Activated CD8-positive, alpha-beta memory T cell treated with anti-CD3 and anti-CD28 coated beads for 48 hours (primary cell): ENCODE results near the gene ABHD16B.
"Not testable (repeated sequence)": the region's sequence is repeated elsewhere in the genome, so short reads cannot be mapped to it uniquely, and the experiment has no call there.

ENCODE experiments used
- DNase-seq, 3 experiments: peaks; one replicate each; pipeline ENCODE4 v3.0.0-alpha.2; 2020; ENCODE audit warnings: low read depth in 2 of 3, low spot score in 2 of 3

The ABHD16B gene

DNA sequence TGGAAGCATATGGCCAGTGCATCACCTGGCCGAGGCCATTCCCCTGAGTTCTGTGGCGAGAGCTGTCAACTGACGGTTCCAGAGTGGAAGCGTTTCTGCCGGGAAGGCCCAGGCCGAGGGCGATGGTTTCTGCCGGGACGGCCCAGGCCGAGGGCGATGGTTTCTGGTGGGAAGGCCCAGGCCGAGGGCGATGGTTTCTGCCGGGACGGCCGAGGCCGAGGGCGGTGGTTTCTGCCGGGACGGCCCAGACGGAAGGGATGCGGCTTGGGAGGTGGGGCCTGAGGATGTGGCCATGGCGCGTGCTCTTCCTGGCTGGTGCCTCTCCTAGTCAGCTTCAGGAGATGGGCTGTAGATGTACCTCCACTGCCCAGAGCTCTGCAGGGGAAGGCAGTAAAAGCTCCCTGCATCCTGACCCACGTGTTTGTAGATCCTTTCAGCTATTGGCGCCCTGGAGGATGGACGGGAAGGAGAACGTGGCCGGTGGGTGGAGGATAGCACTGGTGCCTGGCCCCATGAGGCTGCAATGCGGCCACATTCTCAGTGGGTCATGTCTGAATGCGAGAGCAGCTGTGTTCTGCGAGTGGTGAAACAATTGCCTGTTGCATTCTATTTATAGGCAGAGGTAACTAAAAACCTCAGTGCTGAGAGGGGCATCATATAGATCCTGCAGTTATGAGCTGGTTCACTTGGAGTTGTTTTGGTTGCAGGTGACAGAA lies 16.6 kb downstream of the ABHD16B start:
- no peak for DNase-seq

DNA sequence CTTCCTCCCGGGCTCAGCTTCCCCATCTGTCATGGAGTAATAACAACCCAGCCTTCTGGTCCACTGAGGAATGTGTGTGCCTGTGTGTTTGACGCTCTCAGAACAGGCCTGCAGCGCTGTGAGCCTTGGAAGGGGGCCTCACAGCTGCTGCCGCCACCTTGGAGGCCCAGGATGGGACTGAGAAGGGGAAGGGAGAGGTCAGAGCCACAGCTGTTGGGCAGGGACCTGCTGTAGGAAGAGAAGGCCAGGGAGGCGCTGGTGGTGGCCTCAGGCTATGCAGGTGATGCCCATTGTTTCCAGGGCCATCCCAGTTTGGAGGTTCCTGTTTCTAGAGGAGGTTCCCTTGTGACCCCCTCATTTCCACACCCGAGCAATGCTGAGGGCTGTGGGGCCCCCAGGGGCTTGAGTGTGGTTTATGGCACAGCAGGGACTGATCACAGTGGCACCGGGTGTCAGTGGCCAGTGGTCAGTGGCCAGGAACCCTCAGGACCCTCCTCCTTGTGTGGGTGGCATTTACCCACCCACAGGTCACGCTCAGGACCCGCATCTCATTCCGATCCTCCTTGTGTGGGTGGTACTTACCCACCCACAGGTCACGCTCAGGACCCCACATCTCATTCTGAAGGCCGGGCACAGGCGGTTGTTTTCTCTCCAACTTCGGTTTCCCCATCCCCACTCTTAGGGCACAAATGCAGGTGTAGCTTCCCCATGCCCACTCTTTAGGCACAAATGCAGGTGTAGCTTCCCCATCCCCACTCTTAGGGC lies 17.8 kb downstream of the ABHD16B start:
- DNase-seq, result no peak

DNA sequence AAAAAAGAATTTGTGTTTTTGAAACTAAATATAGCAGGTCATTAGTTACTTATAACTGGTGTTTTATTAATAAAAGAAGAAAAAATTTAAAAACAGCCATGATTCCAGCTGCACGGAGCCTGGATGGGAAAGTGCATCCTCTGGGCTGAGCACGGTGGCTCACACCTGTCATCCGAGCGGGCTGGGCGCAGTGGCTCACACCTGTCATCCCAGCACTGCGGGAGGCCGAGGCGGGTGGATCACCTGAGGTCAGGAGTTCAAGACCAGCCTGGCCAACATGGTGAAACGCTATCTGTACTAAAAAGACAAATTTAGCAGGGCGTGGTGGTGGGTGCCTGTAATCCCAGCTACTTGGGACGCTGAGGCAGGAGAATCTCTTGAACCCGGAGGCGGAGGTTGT lies 19.6 kb downstream of the ABHD16B start:
- DNase-seq, result not testable (repeated sequence)

DNA sequence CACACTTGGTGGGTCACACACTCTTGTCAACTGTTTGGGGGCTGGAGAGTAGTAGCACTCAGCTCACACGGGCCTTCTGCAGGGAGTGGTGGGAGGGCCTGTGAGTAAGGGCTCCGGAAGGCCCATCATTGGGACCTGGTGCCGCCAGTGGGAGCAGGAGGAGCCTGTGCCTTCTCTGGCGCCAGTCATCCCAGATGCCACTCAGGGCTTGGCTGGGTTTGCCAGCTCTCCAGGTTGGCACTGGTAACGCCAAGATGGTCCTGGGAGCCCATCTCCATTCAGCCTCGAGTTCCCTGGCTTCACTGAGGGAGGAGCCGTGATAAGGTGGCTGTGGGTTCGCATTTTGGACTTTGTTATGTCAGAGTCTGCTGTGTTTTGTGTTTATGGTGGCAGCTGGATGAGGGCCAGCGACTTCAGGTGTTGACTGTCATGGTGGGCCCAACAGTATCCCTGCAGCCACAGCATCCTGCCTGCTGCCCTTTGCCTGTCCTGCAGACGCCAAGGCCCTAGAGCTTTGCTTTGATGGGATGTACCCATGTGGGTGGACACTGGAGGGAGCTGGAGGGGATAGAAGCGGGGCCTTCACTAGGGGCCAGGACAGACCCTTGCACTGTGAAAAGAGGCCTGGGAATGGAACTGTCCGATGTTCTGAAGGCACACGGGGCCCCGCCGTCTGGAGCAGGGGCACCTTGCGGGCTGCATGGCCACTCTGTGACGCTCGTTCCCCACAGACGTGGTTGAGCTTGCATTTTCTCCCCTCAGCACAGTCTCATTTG lies 20.3 kb downstream of the ABHD16B start:
- no peak for DNase-seq

DNA sequence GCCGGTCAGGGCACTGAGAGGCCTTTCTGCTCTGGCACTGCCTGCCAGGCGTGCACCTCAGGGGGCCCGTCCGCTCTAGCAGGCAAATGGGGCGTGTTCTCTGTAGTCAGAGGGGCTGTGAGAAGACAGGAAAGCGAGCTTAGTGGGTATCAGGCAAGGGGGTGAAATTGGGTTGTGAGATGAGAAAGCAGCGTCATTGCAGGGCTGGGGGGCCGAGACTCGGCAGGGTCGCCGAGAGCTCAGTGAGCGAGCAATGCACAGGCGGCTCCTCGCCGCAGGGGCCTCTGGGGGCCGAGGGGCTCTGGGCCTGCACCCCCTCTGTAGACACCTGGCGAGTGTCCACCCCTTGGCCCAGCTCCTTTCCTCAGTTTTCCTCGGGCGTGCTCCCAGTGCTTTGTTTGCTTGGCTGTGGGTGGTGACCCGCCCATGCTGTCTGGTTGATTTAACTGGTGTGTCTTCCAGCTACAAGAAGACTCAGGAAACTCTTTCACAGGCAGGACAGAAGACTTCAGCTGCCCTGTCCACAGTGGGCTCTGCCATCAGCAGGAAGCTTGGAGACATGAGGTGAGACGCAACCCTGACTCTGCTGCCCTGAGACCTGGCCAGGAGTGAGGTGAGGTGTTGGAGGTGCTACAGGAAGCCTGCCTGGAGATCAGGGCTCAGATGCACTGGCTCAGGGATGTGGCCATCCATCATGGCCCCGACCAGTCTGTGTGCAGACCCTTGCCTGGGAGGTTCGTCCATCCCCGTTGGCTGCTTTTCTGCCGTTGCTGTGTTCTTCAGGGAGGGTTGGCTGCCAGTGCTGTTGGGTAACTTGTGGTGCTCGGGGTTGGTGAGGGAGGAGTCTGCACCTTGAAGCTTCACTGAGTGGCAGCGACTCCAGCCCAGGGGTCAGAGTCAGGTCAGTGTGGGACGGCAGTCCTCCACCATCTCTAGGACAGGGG lies 21.2 kb downstream of the ABHD16B start:
- DNase-seq, result no peak

DNA sequence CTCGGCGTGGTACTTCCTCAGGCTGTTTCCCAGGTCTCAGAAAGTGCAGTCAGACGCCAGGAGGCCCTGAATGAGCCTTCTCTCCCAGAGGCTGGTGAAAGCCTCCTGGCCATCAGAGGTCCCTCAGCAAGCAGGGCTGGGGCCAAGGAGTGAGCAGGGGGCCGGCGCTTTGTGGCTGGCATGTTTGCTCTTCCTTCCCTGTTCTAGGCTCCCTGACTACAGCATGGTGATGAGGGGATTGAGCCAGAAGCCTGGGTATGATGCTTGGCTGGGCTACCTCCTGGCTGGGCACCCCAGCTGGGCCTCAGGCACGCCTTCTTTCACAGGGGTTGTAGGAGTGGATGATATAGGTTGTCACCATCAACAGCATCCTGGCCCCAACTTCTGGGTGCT lies 21.9 kb downstream of the ABHD16B start:
- no peak for DNase-seq

DNA sequence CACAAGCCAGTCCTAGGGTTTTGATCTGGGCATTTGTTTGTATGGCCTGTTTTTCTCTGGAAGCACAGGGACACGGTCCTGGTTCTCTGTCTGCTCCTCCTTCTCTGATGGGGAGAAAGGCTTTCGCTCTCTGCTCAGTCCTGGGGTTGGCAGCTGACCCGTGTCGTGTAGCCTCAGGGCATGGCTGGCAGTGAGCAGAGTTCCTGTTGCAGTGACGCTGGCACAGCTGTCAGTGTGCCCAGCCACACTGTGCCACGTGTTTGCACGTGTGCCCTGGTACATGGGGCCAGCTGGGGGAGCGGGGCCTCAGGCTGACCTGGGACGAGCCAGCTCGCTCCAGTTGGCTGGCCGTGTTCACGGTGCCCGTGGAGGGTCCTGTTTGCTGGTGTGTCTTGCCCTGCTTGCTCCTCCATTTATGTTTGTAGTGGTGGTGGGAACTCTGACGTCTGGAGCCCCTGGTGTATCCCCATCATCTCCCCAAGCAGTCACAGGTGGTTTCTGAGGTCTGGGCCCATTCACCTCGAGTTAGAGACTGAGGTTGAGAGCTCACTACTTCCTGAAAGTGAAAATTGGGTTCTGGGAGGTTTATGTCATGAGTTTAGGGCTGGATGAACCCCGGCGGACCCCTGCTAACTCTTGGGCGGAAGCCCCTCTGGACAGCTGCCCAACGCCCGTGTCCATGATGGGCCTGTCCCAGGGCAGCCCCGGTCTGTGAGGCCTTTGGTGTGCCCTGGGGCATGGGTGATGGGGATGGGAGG lies 23.4 kb downstream of the ABHD16B start:
- DNase-seq, result no peak

DNA sequence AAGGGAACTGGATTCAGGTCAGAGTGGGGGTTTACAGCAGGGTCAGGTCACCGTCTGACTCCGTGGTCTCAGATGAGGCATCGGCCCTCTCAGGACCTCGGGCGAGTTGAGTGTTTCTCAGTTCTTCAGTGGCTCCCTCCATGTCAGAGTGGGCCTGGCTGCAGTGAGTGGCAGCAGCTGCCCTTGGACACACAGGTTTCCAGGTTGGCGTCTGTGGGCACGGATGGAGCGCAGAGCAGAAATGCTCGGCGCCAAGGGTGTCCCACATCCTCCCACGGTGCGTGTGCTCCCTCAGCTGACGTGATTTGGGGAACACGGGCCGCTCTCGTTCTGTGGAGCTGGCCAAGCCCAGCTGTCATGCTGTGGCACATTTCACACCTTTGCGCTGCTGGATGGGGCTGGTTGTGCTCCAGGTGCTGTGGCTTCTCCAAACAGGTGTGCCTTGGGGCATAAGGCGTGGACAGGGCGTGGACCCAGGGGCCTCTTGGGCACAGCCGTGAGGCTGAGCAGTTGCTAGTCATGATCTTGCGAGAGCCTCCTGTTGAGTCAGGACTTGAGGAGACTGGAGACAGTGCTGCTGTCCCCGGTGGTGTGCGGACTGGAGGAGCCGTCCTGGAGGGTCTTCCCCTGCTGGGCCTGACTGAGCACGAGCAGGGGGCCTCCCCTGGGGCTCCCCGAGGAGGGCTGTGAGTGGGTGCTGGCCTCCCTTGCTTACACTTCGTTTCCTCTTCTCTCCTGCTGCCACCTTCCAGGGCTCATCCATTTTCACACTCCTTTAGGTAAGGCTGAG lies 24.2 kb downstream of the ABHD16B start:
- no peak for DNase-seq

DNA sequence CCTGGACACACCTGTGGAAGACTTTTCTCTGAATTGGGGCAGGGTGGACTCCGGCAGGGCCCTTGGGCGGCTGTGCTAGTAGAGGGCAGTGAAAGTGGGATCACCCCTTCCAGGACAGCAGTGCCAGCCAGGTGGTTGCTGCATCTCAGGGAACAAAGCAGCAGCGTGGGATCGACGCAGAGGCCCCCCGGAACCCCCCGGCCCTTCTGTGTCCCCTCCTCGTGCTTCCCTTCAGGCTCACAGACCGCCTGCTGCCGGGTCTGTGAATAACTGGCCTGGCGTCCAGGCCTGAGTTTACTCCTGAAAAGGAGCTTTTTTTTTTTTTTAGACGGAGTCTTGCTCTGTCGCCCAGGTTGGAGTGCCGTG lies 24.7 kb downstream of the ABHD16B start:
- DNase-seq, result no peak

DNA sequence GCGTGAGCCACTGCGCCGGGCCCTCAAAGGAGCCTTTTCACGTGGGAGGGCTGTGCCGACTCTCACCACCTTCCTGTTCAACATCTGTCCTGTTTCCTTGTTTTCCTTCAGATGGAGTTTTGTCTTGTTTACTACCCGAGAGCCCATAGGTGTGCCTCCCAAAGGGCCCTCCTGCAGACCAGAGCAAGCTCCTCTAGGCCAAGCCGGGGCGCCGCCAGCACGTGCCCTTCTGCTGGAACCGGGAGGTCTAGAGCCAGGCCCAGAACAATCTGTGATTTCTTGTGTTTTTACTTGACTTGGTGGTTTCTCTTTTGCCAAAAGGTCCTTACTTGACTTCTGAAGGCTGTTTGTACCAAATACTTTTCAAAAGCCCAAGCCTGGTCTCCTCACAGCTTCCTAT lies 25.6 kb downstream of the ABHD16B start:
- no peak for DNase-seq

DNA sequence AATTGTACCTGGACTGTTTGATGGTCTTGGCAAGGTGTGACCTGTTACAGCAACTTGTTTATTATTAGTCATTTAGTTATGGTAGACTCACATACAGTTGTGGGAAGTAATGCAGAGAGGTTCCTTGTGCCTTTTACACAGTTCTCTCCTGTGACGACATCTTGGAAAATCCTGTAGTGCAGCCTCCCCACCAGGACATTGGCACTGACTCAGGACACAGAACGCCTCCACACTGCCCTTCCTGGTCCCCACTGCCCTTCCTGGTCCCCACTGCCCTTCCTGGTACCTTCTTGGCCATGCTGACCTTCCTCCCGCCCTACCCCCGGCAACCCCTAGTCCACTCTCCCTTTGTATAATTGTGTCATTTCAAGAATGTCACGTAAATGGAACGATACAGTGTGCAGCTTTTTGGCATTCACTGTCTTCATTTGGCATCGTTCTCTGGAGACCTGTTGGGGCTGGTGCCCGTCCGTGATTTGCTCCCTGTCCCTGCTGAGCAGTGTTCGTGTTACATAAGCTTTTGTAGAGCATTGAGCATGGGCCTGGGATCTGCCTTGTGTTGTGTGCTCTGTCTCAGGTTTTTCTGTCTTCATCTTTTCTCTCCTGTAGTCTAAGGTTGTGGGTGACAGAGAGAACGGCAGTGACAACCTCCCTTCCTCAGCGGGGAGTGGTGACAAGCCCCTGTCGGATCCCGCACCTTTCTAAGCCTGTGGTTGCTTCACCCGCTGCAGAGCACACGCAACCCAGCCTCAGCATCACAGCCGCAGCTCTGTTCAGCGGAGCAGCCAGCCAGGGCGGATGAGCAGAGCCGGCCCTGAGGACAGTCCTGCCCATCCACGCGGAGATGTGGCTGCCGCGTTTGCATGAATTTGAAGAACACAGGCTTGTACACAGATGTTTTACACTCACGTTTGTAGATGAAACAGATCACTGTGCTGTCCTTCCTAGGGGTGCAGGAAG lies 28.2 kb downstream of the ABHD16B start:
- no peak for DNase-seq

DNA sequence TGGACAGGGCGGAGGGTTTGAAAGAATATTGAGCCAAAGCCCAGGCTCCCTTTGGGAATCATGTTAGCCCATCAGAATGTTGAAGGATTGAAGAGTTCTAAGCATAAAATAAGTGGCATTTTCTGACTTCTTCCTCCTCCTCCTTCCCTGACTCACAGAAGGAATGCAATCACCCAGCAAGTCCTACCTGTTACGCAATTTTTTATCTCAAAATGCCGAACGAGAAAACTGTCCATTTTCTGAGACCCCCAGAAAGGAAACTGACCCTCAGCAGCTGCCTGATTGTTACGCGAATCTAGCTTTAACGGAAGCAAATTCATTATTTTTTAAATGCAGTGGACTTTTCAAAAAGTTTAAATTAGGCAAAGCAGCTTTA lies 28.9 kb downstream of the ABHD16B start:
- no peak for DNase-seq

DNA sequence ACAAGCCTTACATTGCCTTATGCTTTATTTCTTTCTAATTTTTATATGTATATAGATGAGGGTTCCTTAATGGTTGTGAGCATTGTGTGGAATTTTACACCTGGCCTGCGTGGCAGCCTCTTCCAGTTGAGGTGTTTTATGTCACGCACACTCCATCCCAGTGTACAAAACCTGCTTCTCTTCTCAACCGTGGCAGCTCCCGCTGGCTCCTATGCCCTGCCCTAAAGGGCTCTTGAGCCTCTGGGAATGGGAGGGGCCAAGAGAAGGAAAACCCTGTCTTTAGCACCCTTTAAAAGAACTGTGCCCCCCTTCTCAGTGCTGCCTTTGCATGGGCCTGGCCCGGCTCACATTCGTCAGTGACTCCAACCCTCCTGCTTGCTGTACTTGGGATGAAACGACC lies 29.3 kb downstream of the ABHD16B start:
- DNase-seq, result no peak

DNA sequence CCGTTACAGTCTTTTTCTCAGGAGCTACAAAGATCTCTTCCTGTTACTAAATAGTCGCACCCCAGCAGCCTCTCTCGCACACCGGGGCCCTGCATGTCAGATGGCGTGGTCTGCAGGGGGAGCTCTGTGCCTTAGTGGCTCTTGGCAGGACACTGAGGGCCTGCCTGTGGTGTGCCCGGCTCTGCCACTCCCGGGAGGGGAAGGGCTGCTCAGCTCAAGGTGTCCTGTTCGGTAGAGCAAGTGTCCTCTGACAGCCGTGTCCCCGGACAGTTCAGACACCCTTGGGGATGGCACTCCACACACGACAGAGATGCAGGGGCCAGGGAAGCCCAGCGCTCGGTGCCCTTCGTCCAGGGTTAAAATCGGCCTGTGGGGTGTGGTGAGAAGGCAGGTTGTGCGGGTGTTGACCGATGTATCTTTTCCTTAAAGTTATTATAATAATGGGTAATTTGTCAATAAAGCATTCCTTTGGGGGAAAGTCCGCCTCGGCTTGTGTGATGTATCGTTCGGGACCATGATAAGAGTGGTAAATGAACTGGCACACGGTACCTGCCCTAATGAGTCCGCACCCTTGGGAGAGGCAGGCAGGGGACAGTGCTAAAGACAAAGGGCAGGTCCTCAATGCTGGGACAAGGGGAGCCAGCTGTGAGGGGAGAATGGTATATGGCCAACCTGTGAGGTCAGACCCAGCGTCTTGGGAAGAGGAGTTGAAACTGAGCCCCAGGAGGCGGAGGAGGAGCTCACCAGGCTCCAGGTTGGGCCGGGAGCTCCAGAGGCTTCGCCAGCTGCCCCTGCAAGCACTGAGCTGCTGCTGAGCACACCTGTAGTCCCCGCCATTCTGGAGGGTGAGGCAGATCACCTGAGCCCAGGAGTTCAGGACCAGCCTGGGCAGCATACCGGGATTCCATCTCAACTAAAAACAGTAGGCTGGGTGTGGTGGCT lies 30.0 kb downstream of the ABHD16B start:
- DNase-seq, result no peak

DNA sequence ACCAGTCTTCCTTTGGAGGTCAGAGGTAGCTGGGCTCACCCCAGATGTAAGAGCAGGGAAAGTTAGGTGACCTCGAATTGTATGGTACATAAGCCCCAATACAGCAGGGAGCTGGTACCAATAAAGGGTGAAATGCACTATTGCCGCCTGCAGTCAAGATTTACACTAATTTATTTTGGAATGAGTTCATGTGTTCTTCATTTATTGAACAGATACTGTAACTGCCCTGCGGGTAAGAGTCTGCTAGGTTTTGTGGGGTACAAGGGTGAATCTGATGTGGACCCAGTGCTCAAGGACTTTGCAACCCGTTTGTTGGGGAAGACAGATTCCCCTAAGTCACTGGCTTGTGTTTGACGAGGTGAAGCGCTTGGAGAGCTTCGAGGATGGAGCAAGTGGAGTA lies 31.1 kb downstream of the ABHD16B start:
- DNase-seq, result no peak

DNA sequence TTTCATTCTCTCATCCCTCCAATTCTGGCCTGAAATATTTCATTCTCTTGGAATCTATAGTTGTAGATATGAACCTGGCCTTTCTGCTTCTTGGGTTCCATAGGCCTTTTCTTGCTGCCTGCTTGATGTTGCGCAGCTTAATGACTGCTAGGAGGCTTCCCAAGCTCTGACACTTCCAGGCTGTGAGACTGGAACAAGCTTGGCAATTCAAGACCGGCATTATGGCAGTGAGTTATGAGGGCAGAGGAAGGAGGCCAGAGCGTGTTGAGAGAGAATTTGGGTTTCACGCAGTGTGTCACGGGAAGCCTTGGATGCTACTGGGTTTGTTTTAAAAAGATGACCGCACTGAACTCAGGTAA lies 32.7 kb downstream of the ABHD16B start:
- DNase-seq, result no peak
